Naive thymus-derived CD8-positive, alpha-beta T cell (primary cell): Measurements from ENCODE around the gene FXN. TPM values are rescaled to one million over a fixed set of nuclear protein-coding genes. Genes with fewer than 3 reads are reported as not detected.
A peak's percentile ranks its signal among the peaks of the same experiment; 100 is the strongest.

Source experiments
- ATAC-seq, 2 donors: fragments of 150-1000 bp; cut with Tn5 transposase in 1 of 2; sonication (Bioruptor Pico), chemical (Tn5 transposase) in 1 of 2; 1 replicate in 1 of 2; 2 replicates in 1 of 2; pipeline ENCODE4 v1.10.0; 2021; ENCODE audit warnings: mild to moderate bottlenecking in 2 of 2, moderate library complexity in 2 of 2
- POLR2A ChIA-PET: fragments of 350-600 bp; sonication (Branson Sonifier 250); formaldehyde crosslinking; loops from one replicate; lab custom pipeline; 2021; ENCODE audit warnings: antibody characterized with exemption; lab: Charles Lee
- DNase-seq, 10 donors: peaks; one replicate each; pipeline versions ENCODE4 v3.0.0 to v3.0.0-alpha.2; 2020 to 2022
- H3K27ac Mint-ChIP-seq, 10 donors: one replicate each; pipeline ENCODE4 v1.8.0; 2020 to 2022; ENCODE audit warnings: mild to moderate bottlenecking in 10 of 10, mixed read lengths in 10 of 10, moderate library complexity in 4 of 10, inconsistent platforms in 1 of 10
- H3K27me3 Mint-ChIP-seq, 5 donors: one replicate each; pipeline ENCODE4 v1.8.0; 2021 to 2022; ENCODE audit warnings: mixed read lengths in 5 of 5
- H3K36me3 Mint-ChIP-seq, 3 donors: one replicate each; pipeline ENCODE4 v1.8.0; 2020 to 2022; ENCODE audit warnings: mixed read lengths in 3 of 3, mild to moderate bottlenecking in 2 of 3, inconsistent platforms in 1 of 3
- H3K4me1 Mint-ChIP-seq, 4 donors: one replicate each; pipeline ENCODE4 v1.8.0; 2021 to 2022; ENCODE audit warnings: mixed read lengths in 4 of 4
- H3K4me3 Mint-ChIP-seq, 10 donors: one replicate each; pipeline ENCODE4 v1.8.0; 2020 to 2022; ENCODE audit warnings: mild to moderate bottlenecking in 10 of 10, mixed read lengths in 10 of 10, moderate library complexity in 6 of 10, inconsistent platforms in 1 of 10
- H3K9me3 Mint-ChIP-seq, 9 donors: one replicate each; pipeline ENCODE4 v1.8.0; 2020 to 2022; ENCODE audit warnings: mixed read lengths in 9 of 9, mild to moderate bottlenecking in 3 of 9, inconsistent platforms in 1 of 9, moderate library complexity in 1 of 9
- polyA plus RNA-seq, 3 donors: library from polyadenylated mRNA; unstranded; fragments of 300-500 nt; fragmentation: Illumina TruSeq; gene quantifications; one replicate each; pipeline ENCODE4 v1.2.3, GENCODE V29; 2021
- total RNA-seq, 8 experiments: library from RNA in 2 of 8; stranded (reverse) in 2 of 8; gene quantifications; one replicate each; pipeline ENCODE4 v1.2.3 and lab custom pipeline; 2021 to 2026

Gene FXN
- total and polyA plus RNA-seq, 5 experiments from 2014 or later = 19.3 to 78.9 (median 51.2) TPM

- peaks cover 6 to 26% (median 10%) of the 10 kb centered on the region in 5 donors for H3K27me3 Mint-ChIP-seq
Observed at GRCh38 chr9:69009708-69010107, 25.8 kb upstream of the FXN start.

DNA sequence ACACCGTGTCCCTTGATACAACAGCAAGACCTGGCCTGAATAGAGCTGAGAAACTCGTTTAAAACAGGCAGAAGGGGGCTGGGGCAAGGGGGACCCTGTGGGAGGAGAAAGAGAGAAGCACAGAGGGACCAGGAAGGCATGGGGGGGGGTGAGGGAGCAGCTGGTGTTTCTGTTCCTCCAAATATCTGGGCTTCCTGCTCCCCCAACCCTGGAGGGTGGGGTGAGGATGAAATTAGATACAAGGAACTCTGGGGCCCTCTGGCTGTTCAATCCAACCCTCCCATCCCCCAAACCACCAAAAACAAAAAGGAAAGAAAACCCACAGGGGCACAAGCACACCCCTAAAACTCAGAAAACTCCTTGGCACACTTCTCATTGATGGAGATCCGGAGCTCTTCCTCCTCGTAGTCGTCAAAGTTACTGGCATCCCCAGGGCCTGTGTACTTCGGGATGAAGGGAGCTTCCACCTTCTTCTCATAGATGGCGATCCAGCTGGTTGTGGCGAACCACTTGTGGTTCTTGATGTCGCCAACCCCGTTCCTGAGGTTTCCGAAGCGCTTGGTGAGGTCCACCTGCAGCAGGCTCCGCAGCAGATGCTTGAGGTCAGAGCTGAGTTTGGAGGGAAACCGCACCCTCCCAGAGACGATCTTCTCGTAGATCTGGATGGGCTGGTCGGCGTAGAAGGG is 22.7 kb upstream of the FXN start:
- DNase-seq (no peak), ATAC-seq (no peak)
- POLR2A ChIA-PET = no interaction called here
- Mint-ChIP-seq H3K4me1 (peaks cover 6 to 14% (median 10%) of the 10 kb centered on the region in 4 donors), H3K27ac (peak overlapping the region in 1 of 10 donors; percentile 81), H3K4me3 (peak overlapping the region in 8 of 10 donors; percentile 0 to 68 (median 35)), H3K27me3 (peaks cover 6 to 26% (median 10%) of the 10 kb centered on the region in 5 donors), H3K36me3 (peaks cover 0 to 1% (median 0%) of the 10 kb centered on the region in 3 donors), H3K9me3 (no peaks in the 10 kb centered on the region)

More at GRCh38 chr9:69009708-69010107, 25.8 kb upstream of the FXN start:
- peaks cover 6 to 14% (median 10%) of the 10 kb centered on the region in 4 donors for H3K4me1 Mint-ChIP-seq
- DNase-seq = no peak
- POLR2A ChIA-PET = no interaction called here
- no peaks in the 10 kb centered on the region for H3K9me3 Mint-ChIP-seq
- no peak overlapping the region for H3K27ac Mint-ChIP-seq
- H3K4me3 Mint-ChIP-seq = no peak overlapping the region
- ATAC-seq = no peak
- peaks cover 0 to 1% (median 0%) of the 10 kb centered on the region in 3 donors for H3K36me3 Mint-ChIP-seq

DNA sequence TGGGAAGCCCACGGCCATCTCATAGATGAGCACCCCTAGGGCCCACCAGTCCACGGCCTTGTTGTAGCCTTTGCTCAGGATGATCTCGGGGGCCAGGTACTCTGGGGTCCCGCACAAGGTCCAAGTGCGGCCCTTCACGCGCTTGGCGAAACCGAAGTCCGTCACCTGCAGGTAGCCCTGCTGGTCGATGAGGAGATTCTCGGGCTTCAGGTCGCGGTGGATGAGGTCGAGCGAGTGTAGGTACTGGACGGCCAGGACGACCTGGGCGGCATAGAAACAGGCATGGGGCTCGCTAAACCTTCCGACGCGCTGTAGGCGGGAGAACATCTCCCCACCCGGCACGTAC is 22.2 kb upstream of the FXN start:
- peaks cover 7 to 14% (median 12%) of the 10 kb centered on the region in 4 donors for H3K4me1 Mint-ChIP-seq
- no peak overlapping the region for H3K27ac Mint-ChIP-seq
- peak overlapping the region in 3 of 10 donors; percentile 15 to 55 (median 42) for H3K4me3 Mint-ChIP-seq
- no peaks in the 10 kb centered on the region for H3K9me3 Mint-ChIP-seq
- ATAC-seq (no peak), DNase-seq (no peak)
- POLR2A ChIA-PET = no interaction called here
- peaks cover 6 to 26% (median 10%) of the 10 kb centered on the region in 5 donors for H3K27me3 Mint-ChIP-seq
- H3K36me3 Mint-ChIP-seq = peaks cover 0 to 1% (median 0%) of the 10 kb centered on the region in 3 donors

DNA sequence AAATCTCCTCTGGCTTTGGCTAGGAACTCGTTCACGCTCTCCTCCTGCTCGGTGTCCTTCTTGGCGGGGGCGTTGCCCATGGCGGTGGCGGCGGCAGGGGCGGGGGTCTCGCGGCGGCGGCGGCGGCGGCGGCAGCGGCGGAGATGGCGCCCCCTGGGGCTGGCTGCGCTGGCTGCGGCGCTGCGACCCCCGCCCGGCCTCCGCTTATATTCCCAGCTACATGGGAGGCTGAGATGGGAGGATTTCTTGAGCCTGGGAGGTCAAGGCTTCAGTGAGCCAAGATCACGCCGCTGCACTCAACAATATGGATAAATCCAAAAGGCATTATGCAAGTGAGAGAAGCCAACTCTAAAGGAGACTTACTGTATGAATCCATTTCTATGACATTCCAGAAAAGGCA is 21.5 kb upstream of the FXN start, which contains the start of gene PRKACG:
PRKACG (minus strand) TSS at position 101 of the 400 bp plus-strand sequence; CDS start at position 80, 21 bp downstream.
- peaks cover 0 to 1% (median 0%) of the 10 kb centered on the region in 3 donors for H3K36me3 Mint-ChIP-seq
- DNase-seq (no peak), ATAC-seq (no peak)
- H3K4me3 Mint-ChIP-seq = peak within 1 kb of the TSS in 7 of 10 donors; percentile 0 to 68 (median 42)
- POLR2A ChIA-PET = no interaction called here
- H3K27me3 Mint-ChIP-seq = peaks cover 6 to 26% (median 10%) of the 10 kb centered on the region in 5 donors
- peaks cover 10 to 21% (median 19%) of the 10 kb centered on the region in 4 donors for H3K4me1 Mint-ChIP-seq
- peak within 1 kb of the TSS in 1 of 10 donors; percentile 31 for H3K27ac Mint-ChIP-seq
- H3K9me3 Mint-ChIP-seq = no peaks in the 10 kb centered on the region

GRCh38 chr9:69016191-69017096 is 19.1 kb upstream of the FXN start:
- POLR2A ChIA-PET = no interaction called here
- Mint-ChIP-seq H3K4me1 (peaks cover 24 to 45% (median 37%) of the 10 kb centered on the region in 4 donors), H3K9me3 (no peaks in the 10 kb centered on the region), H3K4me3 (no peak overlapping the region), H3K36me3 (peaks cover 0 to under 1% (median 0%) of the 10 kb centered on the region in 3 donors), H3K27ac (peak overlapping the region in 1 of 10 donors; percentile 57), H3K27me3 (peaks cover 4 to 20% (median 7%) of the 10 kb centered on the region in 5 donors)
- ATAC-seq = no peak
- no peak for DNase-seq

DNA sequence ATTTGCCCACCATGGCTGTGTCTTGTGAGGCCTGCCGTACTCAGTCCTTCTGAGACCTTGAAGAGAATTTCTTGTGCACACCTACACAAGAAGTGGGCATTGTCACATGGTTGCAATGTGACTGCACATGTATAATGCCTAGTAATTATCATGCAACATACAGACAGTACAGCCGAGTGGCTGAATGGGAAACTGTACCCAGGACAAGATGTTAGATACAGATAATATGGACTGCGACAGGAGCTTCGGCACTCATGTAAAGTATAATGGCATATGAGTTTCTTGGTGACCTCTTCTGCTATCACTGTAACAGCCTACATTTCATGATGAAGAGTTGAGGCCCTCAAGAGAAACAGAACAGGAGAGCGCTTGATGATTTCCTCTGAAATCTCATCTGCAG is 16.8 kb upstream of the FXN start:
- H3K9me3 Mint-ChIP-seq = no peaks in the 10 kb centered on the region
- H3K27ac Mint-ChIP-seq = peak overlapping the region in 2 of 10 donors; percentile 3 to 27
- no peak for ATAC-seq
- no peak for DNase-seq
- peak overlapping the region in 2 of 10 donors; percentile 8 to 24 for H3K4me3 Mint-ChIP-seq
- POLR2A ChIA-PET = interaction anchor here (1.5 to 3.1 kb wide), 2 partner anchors 17 to 239 kb away, joined by 4 to 23 read pairs; partner anchors contain the start of gene FXN
- peaks cover 0 to 10% (median 0%) of the 10 kb centered on the region in 5 donors for H3K27me3 Mint-ChIP-seq
- H3K36me3 Mint-ChIP-seq = no peaks in the 10 kb centered on the region
- peaks cover 22 to 38% (median 28%) of the 10 kb centered on the region in 4 donors for H3K4me1 Mint-ChIP-seq

DNA sequence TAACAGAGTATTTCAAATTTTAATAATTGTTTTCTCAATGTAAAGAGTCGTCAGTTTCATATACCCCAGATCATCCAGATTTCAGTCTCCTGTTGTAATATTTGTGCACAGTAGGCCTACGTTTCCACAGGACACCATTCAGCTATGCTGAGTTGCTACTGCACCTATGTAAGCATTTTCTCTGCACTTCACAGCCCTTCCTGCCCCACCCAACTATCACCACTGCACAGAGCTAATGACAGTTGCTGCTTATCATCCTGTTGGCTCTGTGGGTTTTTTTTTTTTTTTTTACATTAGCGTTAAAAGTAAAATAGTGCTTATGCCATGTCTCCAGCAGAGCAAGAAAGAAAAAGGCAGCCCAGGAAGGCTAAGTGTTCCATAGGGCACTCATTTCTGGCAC is 15.7 kb upstream of the FXN start:
- peaks cover 0 to 10% (median 0%) of the 10 kb centered on the region in 5 donors for H3K27me3 Mint-ChIP-seq
- POLR2A ChIA-PET = interaction anchor here (0.7 to 3.1 kb wide), 6 partner anchors 9 to 240 kb away, joined by 3 to 23 read pairs (median 4); partner anchors contain the start of gene FXN
- H3K4me3 Mint-ChIP-seq = peak overlapping the region in 9 of 10 donors; percentile 36 to 72 (median 59)
- H3K27ac Mint-ChIP-seq = peak overlapping the region in 7 of 10 donors; percentile 38 to 82 (median 74)
- peak; percentile 99 to 100 for ATAC-seq
- H3K36me3 Mint-ChIP-seq = no peaks in the 10 kb centered on the region
- H3K4me1 Mint-ChIP-seq = peaks cover 26 to 46% (median 31%) of the 10 kb centered on the region in 4 donors
- H3K9me3 Mint-ChIP-seq = no peaks in the 10 kb centered on the region
- peak in 7 of 10 donors; percentile 19 to 76 (median 53) for DNase-seq

DNA sequence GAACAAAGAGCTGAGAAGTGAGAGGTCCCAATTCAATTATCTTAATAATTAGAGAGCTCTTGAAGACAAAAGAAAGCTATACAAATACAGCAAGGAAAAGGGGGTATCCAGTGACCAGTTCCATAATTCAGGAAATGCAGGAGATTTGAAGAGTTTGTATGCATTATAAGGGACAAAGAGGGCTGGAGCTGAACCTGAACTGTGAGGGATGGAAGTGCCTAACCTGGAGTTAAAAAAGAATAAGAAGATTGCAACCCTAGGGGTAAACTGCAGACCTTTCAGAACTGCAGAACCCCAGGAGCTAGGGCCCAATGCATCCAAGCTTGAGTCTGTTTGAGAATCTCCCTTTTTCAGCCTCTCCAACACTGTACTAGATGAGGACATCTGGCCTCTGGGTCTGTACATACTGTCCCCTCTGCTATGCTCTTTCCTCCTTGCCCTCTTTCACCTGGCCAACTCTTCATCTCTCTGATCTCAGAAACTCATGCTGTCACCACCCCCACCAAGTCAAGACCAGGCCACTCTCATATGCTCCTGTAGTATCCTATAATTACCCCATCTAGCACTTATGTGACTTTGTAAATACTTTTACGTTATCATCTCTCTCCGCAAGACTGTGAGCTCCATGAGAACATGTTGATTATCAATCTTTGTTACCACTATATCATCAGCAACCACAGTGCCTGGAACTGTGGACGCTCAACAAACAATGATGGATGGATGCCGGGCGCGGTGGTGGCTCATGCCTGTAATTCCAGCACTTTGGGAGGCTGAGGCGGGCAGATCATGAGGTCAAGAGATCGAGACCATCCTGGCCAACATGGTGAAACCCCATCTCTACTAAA is 15.0 kb upstream of the FXN start:
- no peaks in the 10 kb centered on the region for H3K36me3 Mint-ChIP-seq
- H3K4me1 Mint-ChIP-seq = peaks cover 26 to 46% (median 31%) of the 10 kb centered on the region in 4 donors
- H3K4me3 Mint-ChIP-seq = peak overlapping the region in 7 of 10 donors; percentile 36 to 72 (median 51)
- H3K27ac Mint-ChIP-seq = peak overlapping the region in 7 of 10 donors; percentile 9 to 79 (median 69)
- DNase-seq (no peak), ATAC-seq (no peak)
- no peaks in the 10 kb centered on the region for H3K9me3 Mint-ChIP-seq
- POLR2A ChIA-PET = interaction anchor here (1.4 to 3.1 kb wide), 5 partner anchors 8 to 241 kb away, joined by 4 to 23 read pairs (median 5); partner anchors contain the start of gene FXN
- peaks cover 0 to 10% (median 0%) of the 10 kb centered on the region in 5 donors for H3K27me3 Mint-ChIP-seq

- DNase-seq = no peak
- Mint-ChIP-seq H3K4me3 (no peak overlapping the region), H3K27me3 (peaks cover 0 to 10% (median 0%) of the 10 kb centered on the region in 5 donors), H3K4me1 (peaks cover 24 to 61% (median 41%) of the 10 kb centered on the region in 4 donors), H3K9me3 (no peaks in the 10 kb centered on the region), H3K27ac (peak overlapping the region in 2 of 10 donors; percentile 1 to 31), H3K36me3 (no peaks in the 10 kb centered on the region)
- POLR2A ChIA-PET = no interaction called here
- ATAC-seq = no peak
Observed at GRCh38 chr9:69023650-69024049, 11.9 kb upstream of the FXN start.

- Mint-ChIP-seq H3K9me3 (peaks cover 0 to 6% (median 0%) of the 10 kb centered on the region in 9 donors), H3K27me3 (peaks cover 0 to 10% (median 0%) of the 10 kb centered on the region in 5 donors), H3K4me1 (peaks cover 23 to 59% (median 45%) of the 10 kb centered on the region in 4 donors), H3K36me3 (no peaks in the 10 kb centered on the region), H3K4me3 (peak overlapping the region in 6 of 10 donors; percentile 0 to 40 (median 27)), H3K27ac (peak overlapping the region in 5 of 10 donors; percentile 3 to 64 (median 30))
- POLR2A ChIA-PET = interaction anchor here (1.3 to 1.4 kb wide), 2 partner anchors 8 kb away, joined by 4 to 12 read pairs; partner anchors contain the start of gene FXN
- peak; percentile 61 to 69 for ATAC-seq
- peak in 9 of 10 donors; percentile 8 to 68 (median 46) for DNase-seq
Observed at GRCh38 chr9:69027355-69028097, 8.0 kb upstream of the FXN start.
